Vagina (tissue), 2 donors: ENCODE measurements around the gene DUSP23. TPM values are rescaled to one million over a fixed set of nuclear protein-coding genes. Genes with fewer than 3 reads are reported as not detected.

Experiments used
- DNase-seq, 2 donors: peaks; one replicate each; pipeline ENCODE4 v3.0.0-alpha.2; 2017; ENCODE audit errors: extremely low spot score in 2 of 2
- H3K27ac ChIP-seq: fragments of 200-600 bp; sonication (generic); one replicate; pipeline ENCODE4 v1.5.1; 2019
- H3K27me3 ChIP-seq: fragments of 200-600 bp; sonication (generic); one replicate; pipeline ENCODE4 v1.5.1; 2019
- H3K36me3 ChIP-seq, 2 donors: fragments of 200-600 bp; sonication (generic); one replicate each; pipeline ENCODE4 v1.5.1; 2017 to 2019
- H3K4me1 ChIP-seq: fragments of 200-600 bp; sonication (generic); one replicate; pipeline ENCODE4 v1.5.1; 2019
- H3K4me3 ChIP-seq, 2 donors: fragments of 200-600 bp; sonication (generic); 1 replicate in 1 of 2; 2 replicates in 1 of 2; pipeline ENCODE4 v1.5.1; 2016 to 2019
- H3K9me3 ChIP-seq: fragments of 200-600 bp; sonication (generic); one replicate; pipeline ENCODE4 v1.5.1; 2019
- POLR2A ChIP-seq, 2 donors: fragments of 450-650 bp; IDR thresholded peaks; one replicate each; pipeline ENCODE4 v1.6.1; 2017; ENCODE audit warnings: antibody characterized with exemption in 2 of 2, mild to moderate bottlenecking in 2 of 2, moderate library complexity in 2 of 2
- POLR2AphosphoS5 ChIP-seq, 2 donors: sonication (generic); formaldehyde crosslinking; IDR thresholded peaks; one replicate each; pipeline ENCODE4 v1.9.0; 2017; ENCODE audit warnings: antibody characterized with exemption in 2 of 2, mild to moderate bottlenecking in 2 of 2, low read depth in 1 of 2; ENCODE audit not compliant: insufficient read depth in 1 of 2
- intact Hi-C: fragments of 100-400 bp; cut with DNase I; formaldehyde crosslinking; loops from one replicate; pipeline ENCODE4 v1.15.1; 2023
- total RNA-seq: library from RNA; depleted of rRNA; stranded (reverse); fragments of >200 nt; gene quantifications from one replicate; pipeline ENCODE4 v1.2.3, GENCODE V29; 2016
- TF ChIP-seq, protein P1 (sequence below), 3 experiments: fragments of 450-650 bp in 2 of 3; fragments of 200-600 bp in 1 of 3; sonication (generic) in 1 of 3; IDR thresholded peaks; one replicate each; pipeline ENCODE4 v1.5.1; 2017 to 2019; ENCODE audit warnings: antibody characterized with exemption in 3 of 3, mild to moderate bottlenecking in 2 of 3, moderate library complexity in 2 of 3

Gene DUSP23
- total RNA-seq, 1 donor from 2014 or later: 106 TPM

GRCh38 chr1:159829273-159829634 lies 48.5 kb downstream of the DUSP23 start:
- DNase-seq: no peak
- Histone ChIP-seq H3K36me3 (no peaks in the 10 kb centered on the region), H3K4me1 (no peaks in the 10 kb centered on the region), H3K9me3 (no peaks in the 10 kb centered on the region), H3K27ac (no peak overlapping the region), H3K4me3 (no peak overlapping the region), H3K27me3 (no peaks in the 10 kb centered on the region)
- intact Hi-C loops: no loop called here
- TF ChIP-seq POLR2AphosphoS5 (IDR thresholded peaks at IDR 0.05; ENCODE audit: insufficient read depth in 1 of 2, low read depth in 1 of 2): no peak
- TF ChIP-seq, protein P1, sequence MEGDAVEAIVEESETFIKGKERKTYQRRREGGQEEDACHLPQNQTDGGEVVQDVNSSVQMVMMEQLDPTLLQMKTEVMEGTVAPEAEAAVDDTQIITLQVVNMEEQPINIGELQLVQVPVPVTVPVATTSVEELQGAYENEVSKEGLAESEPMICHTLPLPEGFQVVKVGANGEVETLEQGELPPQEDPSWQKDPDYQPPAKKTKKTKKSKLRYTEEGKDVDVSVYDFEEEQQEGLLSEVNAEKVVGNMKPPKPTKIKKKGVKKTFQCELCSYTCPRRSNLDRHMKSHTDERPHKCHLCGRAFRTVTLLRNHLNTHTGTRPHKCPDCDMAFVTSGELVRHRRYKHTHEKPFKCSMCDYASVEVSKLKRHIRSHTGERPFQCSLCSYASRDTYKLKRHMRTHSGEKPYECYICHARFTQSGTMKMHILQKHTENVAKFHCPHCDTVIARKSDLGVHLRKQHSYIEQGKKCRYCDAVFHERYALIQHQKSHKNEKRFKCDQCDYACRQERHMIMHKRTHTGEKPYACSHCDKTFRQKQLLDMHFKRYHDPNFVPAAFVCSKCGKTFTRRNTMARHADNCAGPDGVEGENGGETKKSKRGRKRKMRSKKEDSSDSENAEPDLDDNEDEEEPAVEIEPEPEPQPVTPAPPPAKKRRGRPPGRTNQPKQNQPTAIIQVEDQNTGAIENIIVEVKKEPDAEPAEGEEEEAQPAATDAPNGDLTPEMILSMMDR (IDR thresholded peaks at IDR 0.05): no peak
- TF ChIP-seq POLR2A (IDR thresholded peaks at IDR 0.05): no peak

- Histone ChIP-seq H3K4me1 (no peaks in the 10 kb centered on the region), H3K27me3 (no peaks in the 10 kb centered on the region)
Observed at GRCh38 chr1:159829822-159830465, 49.2 kb downstream of the DUSP23 start.

GRCh38 chr1:159830722-159831121 lies 50.0 kb downstream of the DUSP23 start:
- Histone ChIP-seq H3K9me3 (no peaks in the 10 kb centered on the region), H3K36me3 (no peaks in the 10 kb centered on the region), H3K27me3 (no peaks in the 10 kb centered on the region), H3K4me1 (no peaks in the 10 kb centered on the region), H3K4me3 (no peak overlapping the region), H3K27ac (no peak overlapping the region)
- TF ChIP-seq POLR2AphosphoS5 (IDR thresholded peaks at IDR 0.05; ENCODE audit: insufficient read depth in 1 of 2, low read depth in 1 of 2): no peak
- TF ChIP-seq, protein P1 (IDR thresholded peaks at IDR 0.05): no peak
- no peak for TF ChIP-seq POLR2A (IDR thresholded peaks at IDR 0.05)
- intact Hi-C loops: no loop called here
- no peak for DNase-seq

More at GRCh38 chr1:159829822-159830465, 49.2 kb downstream of the DUSP23 start:
- intact Hi-C loops: no loop called here
- H3K9me3 ChIP-seq: no peaks in the 10 kb centered on the region
- TF ChIP-seq POLR2A (IDR thresholded peaks at IDR 0.05) (no peak), POLR2AphosphoS5 (IDR thresholded peaks at IDR 0.05; ENCODE audit: insufficient read depth in 1 of 2, low read depth in 1 of 2) (no peak)
- H3K36me3 ChIP-seq: no peaks in the 10 kb centered on the region
- no peak for DNase-seq
- no peak overlapping the region for H3K4me3 ChIP-seq
- H3K27ac ChIP-seq: no peak overlapping the region

GRCh38 chr1:159831412-159832141 lies 50.8 kb downstream of the DUSP23 start:
- no peaks in the 10 kb centered on the region for H3K27me3 ChIP-seq
- no peaks in the 10 kb centered on the region for H3K4me1 ChIP-seq
- H3K36me3 ChIP-seq: no peaks in the 10 kb centered on the region
- no peak overlapping the region for H3K27ac ChIP-seq
- DNase-seq: no peak
- H3K9me3 ChIP-seq: no peaks in the 10 kb centered on the region
- no peak overlapping the region for H3K4me3 ChIP-seq
- no peak for TF ChIP-seq POLR2A (IDR thresholded peaks at IDR 0.05)
- TF ChIP-seq, protein P1 (IDR thresholded peaks at IDR 0.05): no peak
- no peak for TF ChIP-seq POLR2AphosphoS5 (IDR thresholded peaks at IDR 0.05; ENCODE audit: insufficient read depth in 1 of 2, low read depth in 1 of 2)
- intact Hi-C loops: no loop called here

Other genes starting within 250 kb of the DUSP23 start
- gene OR10J5, start 245.0 kb upstream of the DUSP23 start, total RNA-seq: not detected
- not detected for gene APCS, start 193.1 kb upstream of the DUSP23 start, total RNA-seq
- gene CRP, start 66.4 kb upstream of the DUSP23 start, total RNA-seq: not detected
- not detected for gene FCRL6, start 21.4 kb downstream of the DUSP23 start, total RNA-seq
- gene SLAMF8, start 45.9 kb downstream of the DUSP23 start, total RNA-seq: 1.5 TPM
- gene VSIG8, start 81.7 kb downstream of the DUSP23 start, total RNA-seq: not detected
- not detected for gene CFAP45, start 119.2 kb downstream of the DUSP23 start, total RNA-seq
- gene TAGLN2, start 144.5 kb downstream of the DUSP23 start, total RNA-seq: 290 TPM
- gene IGSF9, start 164.7 kb downstream of the DUSP23 start, total RNA-seq: 5.6 TPM
- not detected for gene SLAMF9, start 173.3 kb downstream of the DUSP23 start, total RNA-seq